GM18951 (cell line): ENCODE data around the gene PRKAR1B.

Experiments
- POLR2A ChIP-seq: IDR thresholded peaks from 4 replicates; pipeline ENCODE4 v1.6.1; 2011; ENCODE audit warnings: mild to moderate bottlenecking; ENCODE audit not compliant: insufficient read length, insufficient read depth; ENCODE audit errors: extremely low read depth
- in situ Hi-C: fragments of 300-500 bp; cut with MboI; formaldehyde crosslinking; loops from one replicate; pipeline ENCODE4 v1.12.0; 2022; ENCODE audit warnings: low sequenced_read_pairs, mixed read lengths, inconsistent platforms; ENCODE audit not compliant: unreplicated experiment

PRKAR1B gene

GRCh38 chr7:742791-743190 is 15.7 kb upstream of the PRKAR1B start:
- no peak for TF ChIP-seq POLR2A
- in situ Hi-C loops = no loop called here

DNA sequence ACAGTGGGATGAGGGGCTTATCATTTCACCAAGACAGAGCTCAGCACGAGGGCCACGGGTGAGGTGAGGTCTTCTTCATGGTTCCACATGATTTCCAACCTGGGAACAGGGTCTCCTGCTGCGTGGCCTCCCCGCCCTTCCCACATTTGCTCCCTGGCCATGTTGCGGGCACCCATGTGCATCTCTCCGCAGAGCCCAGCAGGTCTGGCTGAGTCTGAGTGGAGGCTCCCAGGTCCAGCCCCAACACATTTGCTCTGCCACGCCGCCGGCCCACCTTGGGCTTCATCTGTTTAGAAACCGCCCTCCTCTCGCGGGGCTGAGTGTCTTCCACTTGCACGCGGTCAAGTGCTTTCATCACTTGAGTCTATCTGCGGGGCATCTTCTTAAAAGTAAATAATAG is 14.8 kb upstream of the PRKAR1B start:
- in situ Hi-C loops = no loop called here
- TF ChIP-seq POLR2A = no peak

- TF ChIP-seq POLR2A = no peak
- in situ Hi-C loops = no loop called here
These were observed 14.2 kb upstream of the PRKAR1B start for GRCh38 chr7:741191-741671.

DNA sequence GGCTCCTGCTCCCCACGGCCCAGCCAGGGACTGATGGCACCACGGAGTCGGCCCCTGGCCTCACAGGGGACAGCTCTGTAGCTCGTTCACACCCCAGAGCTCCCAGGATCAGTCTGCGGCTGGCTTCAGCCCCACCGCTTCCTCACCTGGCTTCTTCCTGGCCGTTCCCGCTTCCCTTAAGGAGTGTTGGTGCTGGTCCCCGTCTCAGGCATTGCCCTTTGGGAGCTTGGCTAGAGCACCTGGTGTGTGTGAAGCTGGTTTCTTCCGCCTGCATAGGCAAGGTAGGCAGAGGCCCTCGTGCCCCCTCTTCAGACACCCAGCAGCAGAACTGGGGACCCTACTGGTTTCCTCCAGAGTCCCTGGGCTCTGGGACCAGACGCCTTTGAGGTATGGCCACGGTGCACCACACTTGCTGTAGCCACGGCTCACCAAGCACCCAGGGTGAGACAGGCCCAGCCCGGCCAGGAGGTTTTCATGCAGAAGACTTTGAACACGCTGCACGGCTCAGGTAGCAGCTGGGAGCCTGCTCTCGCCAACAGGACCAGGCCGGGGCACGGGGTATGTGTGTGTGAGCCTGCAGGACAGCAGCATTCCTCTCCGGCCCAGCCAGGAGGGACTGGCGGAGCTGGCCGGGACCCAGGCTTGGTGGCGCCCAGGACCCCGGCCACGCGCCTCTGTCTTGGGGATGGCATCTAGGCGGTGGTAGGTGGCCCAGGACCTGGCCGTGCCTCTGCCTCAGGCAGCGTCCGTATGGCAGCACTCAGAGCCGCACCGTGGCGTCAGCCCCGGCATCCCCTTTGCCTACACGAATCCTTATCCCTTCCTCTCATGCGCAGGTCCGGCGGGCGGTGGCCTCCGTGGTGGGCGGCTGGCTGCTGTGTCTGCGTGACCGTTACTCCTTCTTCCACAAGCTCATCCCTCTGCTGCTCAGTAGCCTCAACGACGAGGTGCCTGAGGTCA is 13.2 kb upstream of the PRKAR1B start:
- no peak for TF ChIP-seq POLR2A
- in situ Hi-C loops = no loop called here

DNA sequence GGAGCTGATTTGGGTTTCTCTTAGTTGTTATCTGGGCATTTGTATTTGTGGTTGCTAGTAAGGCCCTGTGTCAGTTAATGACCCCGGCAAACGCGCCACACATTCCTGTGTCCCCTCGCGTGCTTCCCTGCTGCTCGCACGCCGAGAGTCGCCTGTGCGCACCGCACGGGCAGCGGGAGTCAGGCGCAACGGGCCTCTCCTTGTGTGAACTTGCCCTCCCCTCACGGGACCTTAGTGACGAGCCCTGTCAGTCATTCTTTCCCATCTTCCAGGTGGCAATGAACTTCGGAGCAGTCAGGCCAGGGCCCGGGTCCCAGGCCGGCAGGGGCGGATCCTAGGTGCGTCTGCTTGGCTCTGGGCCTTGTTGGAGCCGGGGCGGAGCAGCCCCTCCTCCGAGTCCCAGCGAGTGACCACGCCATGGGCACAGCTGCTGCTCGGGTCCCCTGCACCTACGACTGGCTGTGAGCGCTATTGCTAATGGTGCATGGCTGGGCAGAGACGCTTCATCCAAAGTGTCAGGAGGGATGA is 12.4 kb upstream of the PRKAR1B start:
- no peak for TF ChIP-seq POLR2A
- in situ Hi-C loops = no loop called here

DNA sequence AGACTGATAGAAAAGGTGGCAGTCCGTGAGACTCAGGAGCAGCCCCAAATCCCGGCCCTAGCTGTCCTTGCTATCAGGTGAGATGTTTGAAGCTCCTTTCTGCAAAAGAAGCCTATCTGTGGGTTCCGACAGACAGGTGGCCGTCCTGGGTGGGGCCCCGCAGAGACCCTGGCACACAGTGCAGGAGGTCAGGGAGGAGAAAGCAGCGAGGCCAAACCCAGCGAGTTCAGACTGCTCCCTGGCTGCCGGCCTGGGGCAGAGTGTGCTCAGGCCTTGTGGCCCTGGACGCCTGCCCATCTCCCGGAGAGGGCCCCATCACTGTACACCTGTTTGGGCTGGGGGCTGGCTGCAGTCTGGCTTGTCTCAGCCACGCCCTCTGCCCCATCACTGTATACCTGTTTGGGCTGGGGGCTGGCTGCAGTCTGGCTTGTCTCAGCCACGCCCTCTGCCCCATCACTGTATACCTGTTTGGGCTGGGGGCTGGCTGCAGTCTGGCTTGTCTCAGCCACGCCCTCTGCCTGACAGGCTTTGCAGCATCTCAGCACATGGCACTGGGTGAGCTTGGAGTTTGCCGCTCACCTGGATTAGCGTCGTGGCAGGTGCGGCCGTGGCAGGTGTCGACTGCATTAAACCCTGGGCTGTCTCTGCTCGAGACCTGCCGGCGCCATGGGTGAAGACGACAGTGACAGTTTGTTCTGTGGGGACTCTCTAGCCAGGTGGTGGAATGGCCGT is 11.8 kb upstream of the PRKAR1B start:
- no peak for TF ChIP-seq POLR2A
- in situ Hi-C loops = no loop called here

DNA sequence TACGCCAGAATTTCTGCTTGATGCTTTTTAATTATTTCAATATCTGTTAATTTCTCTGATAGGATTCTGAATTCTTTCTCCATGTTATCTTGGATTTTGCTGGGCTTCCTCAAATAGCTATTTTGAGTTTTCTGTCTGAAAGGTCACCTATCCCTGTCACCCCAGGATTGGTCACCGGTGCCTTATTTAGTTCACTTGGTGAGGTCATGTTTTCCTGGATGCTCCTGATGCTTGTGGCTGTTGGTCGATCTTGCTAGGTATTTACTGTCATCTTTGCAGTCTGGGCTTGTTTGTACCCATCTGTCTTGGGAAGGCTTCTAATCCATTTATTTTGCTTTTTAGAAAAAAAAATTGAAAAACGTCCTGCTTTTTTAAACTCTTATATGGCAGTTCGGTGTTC is 11.2 kb upstream of the PRKAR1B start:
- in situ Hi-C loops = no loop called here
- TF ChIP-seq POLR2A = no peak

DNA sequence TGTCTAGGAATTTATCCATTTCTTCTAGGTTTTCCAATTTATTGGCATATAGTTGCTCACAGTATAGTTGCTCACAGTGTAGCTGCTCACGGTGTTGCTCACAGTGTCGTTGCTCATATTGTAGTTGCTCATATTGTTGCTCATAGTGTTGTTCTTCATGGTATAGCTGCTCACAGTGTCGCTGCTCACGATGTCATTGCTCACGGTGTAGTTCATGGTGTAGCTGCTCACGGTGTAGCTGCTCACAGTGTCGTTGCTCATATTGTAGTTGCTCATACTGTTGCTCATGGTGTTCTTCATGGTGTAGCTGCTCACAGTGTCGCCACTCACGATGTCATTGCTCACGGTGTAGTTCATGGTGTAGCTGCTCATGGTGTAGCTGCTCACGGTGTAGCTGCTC is 7.7 kb upstream of the PRKAR1B start:
- in situ Hi-C loops = no loop called here

DNA sequence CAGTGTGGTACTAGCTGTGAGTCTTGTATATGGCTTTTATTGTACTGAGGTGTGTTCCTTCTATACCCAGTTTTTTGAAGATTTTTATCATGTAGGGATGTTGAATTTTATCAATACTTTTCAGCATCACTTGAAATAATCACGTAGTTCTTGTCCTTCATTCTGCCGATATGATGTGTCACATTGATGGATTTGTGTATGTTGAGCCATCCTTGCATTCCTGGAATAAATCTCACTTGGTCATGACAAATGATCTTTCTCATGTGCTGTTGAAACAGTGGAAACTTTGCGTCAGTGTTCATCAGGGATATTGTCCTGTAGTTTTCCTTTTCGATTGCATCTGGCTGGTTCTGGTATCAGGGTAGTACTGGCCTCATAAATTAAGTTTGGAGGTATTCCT is 7.1 kb upstream of the PRKAR1B start:
- TF ChIP-seq POLR2A = no peak
- in situ Hi-C loops = no loop called here

More for the DNA sequence above, 7.7 kb upstream of the PRKAR1B start:
- no peak for TF ChIP-seq POLR2A

DNA sequence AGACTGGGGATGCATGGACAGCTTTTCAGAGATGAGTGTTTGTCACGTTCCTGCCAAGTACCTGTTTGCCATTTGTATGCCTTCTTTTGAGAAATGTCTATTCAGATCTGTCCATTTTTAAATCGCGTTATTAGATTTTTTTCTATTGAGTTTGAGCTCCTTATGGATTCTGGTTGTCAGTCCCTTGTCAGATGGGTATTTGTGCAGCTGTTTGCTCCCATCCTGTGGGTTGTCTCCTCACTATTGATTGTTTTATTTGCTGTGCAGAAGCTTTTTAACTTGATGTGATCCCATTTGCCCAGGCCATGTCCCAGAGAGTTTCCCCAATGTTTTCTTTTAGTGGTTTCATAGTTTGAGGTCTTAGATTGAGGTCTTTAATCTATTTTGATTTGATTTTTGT is 5.5 kb upstream of the PRKAR1B start:
- no peak for TF ChIP-seq POLR2A
- in situ Hi-C loops = no loop called here

- in situ Hi-C loops = no loop called here
- TF ChIP-seq POLR2A = no peak
These were observed 5.0 kb upstream of the PRKAR1B start for GRCh38 chr7:732094-732541.

GRCh38 chr7:731440-732085 is 4.5 kb upstream of the PRKAR1B start:
- no peak for TF ChIP-seq POLR2A
- in situ Hi-C loops = no loop called here
